ENCODE measurements around the gene LYPD6. TPM values are rescaled to one million over a fixed set of nuclear protein-coding genes. Genes with fewer than 3 reads are reported as not detected.

LYPD6 gene
- total and polyA plus RNA-seq, 2 donors (not counting 1 experiment from before 2014, with no cell fraction given) = not detected

GRCh38 chr2:149409506-149409905 is 79.1 kb downstream of the LYPD6 start:
- POLR2A ChIA-PET = no interaction called here
- no peak for ATAC-seq (ENCODE audit: low read depth)
- H3K4me2 ChIP-seq (replicated peaks; ENCODE audit: low read depth, low read length, poor library complexity, severe bottlenecking) = no peak overlapping the region

GRCh38 chr2:149410701-149411484 is 80.5 kb downstream of the LYPD6 start:
- POLR2A ChIA-PET = no interaction called here
- Histone ChIP-seq H3K27ac (ENCODE audit: low read length in 2 of 2) (no peak overlapping the region), H2AFZ (ENCODE audit: insufficient read depth, low read depth, low read length, poor library complexity, severe bottlenecking) (no peak overlapping the region), H3K27me3 (replicated peaks in 1 of 4; ENCODE audit: control extremely low read depth in 1 of 4, control insufficient read depth in 3 of 4, insufficient read depth in 4 of 4, low read length in 3 of 4) (no peaks in the 10 kb centered on the region), H3K79me2 (ENCODE audit: control insufficient read depth, insufficient read depth, low read length) (no peaks in the 10 kb centered on the region), H3K9me3 (ENCODE audit: control extremely low read depth in 1 of 3, control insufficient read depth in 2 of 3, insufficient read depth in 1 of 3, low read length in 2 of 3) (no peaks in the 10 kb centered on the region), H3K4me1 (ENCODE audit: control insufficient read depth in 2 of 2, insufficient read depth in 2 of 2, low read length in 2 of 2) (no peaks in the 10 kb centered on the region), H3K4me2 (replicated peaks; ENCODE audit: low read depth, low read length, poor library complexity, severe bottlenecking) (no peak overlapping the region), H3K4me3 (ENCODE audit: control extremely low read depth in 1 of 5, extremely low read depth in 1 of 5, insufficient read depth in 1 of 5, low read depth in 2 of 5, low read length in 4 of 5) (no peak overlapping the region), H3K9ac (ENCODE audit: low read length) (no peak overlapping the region), H3K36me3 (replicated peaks in 1 of 2; ENCODE audit: control extremely low read depth in 1 of 2, control insufficient read depth in 1 of 2, extremely low read depth in 1 of 2, insufficient read depth in 2 of 2, low read length in 1 of 2) (no peaks in the 10 kb centered on the region), H4K20me1 (ENCODE audit: control insufficient read depth, insufficient read depth, low read length, poor library complexity, severe bottlenecking) (no peaks in the 10 kb centered on the region)
- DNase-seq (no peak), ATAC-seq (ENCODE audit: low read depth) (no peak)
- no CpG with 5 or more reads among the region's 6 CpGs for WGBS (ENCODE audit: insufficient coverage)
- Mint-ChIP-seq H3K9me3 (ENCODE audit: insufficient read depth) (no peaks in the 10 kb centered on the region), H3K4me3 (no peak overlapping the region), H3K27me3 (peaks cover 4% of the 10 kb centered on the region), H3K27ac (no peak overlapping the region), H3K4me1 (no peaks in the 10 kb centered on the region)
- CTCF ChIA-PET = no interaction called here
- TF ChIP-seq, protein P1, sequence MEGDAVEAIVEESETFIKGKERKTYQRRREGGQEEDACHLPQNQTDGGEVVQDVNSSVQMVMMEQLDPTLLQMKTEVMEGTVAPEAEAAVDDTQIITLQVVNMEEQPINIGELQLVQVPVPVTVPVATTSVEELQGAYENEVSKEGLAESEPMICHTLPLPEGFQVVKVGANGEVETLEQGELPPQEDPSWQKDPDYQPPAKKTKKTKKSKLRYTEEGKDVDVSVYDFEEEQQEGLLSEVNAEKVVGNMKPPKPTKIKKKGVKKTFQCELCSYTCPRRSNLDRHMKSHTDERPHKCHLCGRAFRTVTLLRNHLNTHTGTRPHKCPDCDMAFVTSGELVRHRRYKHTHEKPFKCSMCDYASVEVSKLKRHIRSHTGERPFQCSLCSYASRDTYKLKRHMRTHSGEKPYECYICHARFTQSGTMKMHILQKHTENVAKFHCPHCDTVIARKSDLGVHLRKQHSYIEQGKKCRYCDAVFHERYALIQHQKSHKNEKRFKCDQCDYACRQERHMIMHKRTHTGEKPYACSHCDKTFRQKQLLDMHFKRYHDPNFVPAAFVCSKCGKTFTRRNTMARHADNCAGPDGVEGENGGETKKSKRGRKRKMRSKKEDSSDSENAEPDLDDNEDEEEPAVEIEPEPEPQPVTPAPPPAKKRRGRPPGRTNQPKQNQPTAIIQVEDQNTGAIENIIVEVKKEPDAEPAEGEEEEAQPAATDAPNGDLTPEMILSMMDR (IDR thresholded peaks at IDR 0.05) = no peak
- TF ChIP-seq EZH2 (IDR thresholded peaks at IDR 0.05; ENCODE audit: borderline replicate concordance, insufficient read depth, low read depth, low read length, poor library complexity, severe bottlenecking) = no peak
- intact Hi-C loops (cut with micrococcal nuclease) = no loop called here

More at GRCh38 chr2:149409506-149409905, 79.1 kb downstream of the LYPD6 start:
- Mint-ChIP-seq H3K9me3 (ENCODE audit: insufficient read depth) (no peaks in the 10 kb centered on the region), H3K27me3 (peaks cover 4% of the 10 kb centered on the region), H3K4me1 (no peaks in the 10 kb centered on the region), H3K4me3 (no peak overlapping the region), H3K27ac (no peak overlapping the region)
- DNase-seq = no peak
- H3K4me1 ChIP-seq (ENCODE audit: control insufficient read depth in 2 of 2, insufficient read depth in 2 of 2, low read length in 2 of 2) = no peaks in the 10 kb centered on the region
- no peak overlapping the region for H2AFZ ChIP-seq (ENCODE audit: insufficient read depth, low read depth, low read length, poor library complexity, severe bottlenecking)
- H3K79me2 ChIP-seq (ENCODE audit: control insufficient read depth, insufficient read depth, low read length) = no peaks in the 10 kb centered on the region
- H3K9me3 ChIP-seq (ENCODE audit: control extremely low read depth in 1 of 3, control insufficient read depth in 2 of 3, insufficient read depth in 1 of 3, low read length in 2 of 3) = no peaks in the 10 kb centered on the region
- whole genome bisulfite sequencing (ENCODE audit: insufficient coverage) = 72% methylated on average over 3 of the region's 3 CpGs
- no peak overlapping the region for H3K27ac ChIP-seq (ENCODE audit: low read length in 2 of 2)
- no peaks in the 10 kb centered on the region for H3K36me3 ChIP-seq (replicated peaks in 1 of 2; ENCODE audit: control extremely low read depth in 1 of 2, control insufficient read depth in 1 of 2, extremely low read depth in 1 of 2, insufficient read depth in 2 of 2, low read length in 1 of 2)
- no peaks in the 10 kb centered on the region for H3K27me3 ChIP-seq (replicated peaks in 1 of 4; ENCODE audit: control extremely low read depth in 1 of 4, control insufficient read depth in 3 of 4, insufficient read depth in 4 of 4, low read length in 3 of 4)
- no peak for TF ChIP-seq EZH2 (IDR thresholded peaks at IDR 0.05; ENCODE audit: borderline replicate concordance, insufficient read depth, low read depth, low read length, poor library complexity, severe bottlenecking)
- TF ChIP-seq, protein P1 (IDR thresholded peaks at IDR 0.05) = no peak
- intact Hi-C loops (cut with micrococcal nuclease) = no loop called here
- no peaks in the 10 kb centered on the region for H4K20me1 ChIP-seq (ENCODE audit: control insufficient read depth, insufficient read depth, low read length, poor library complexity, severe bottlenecking)
- no peak overlapping the region for H3K9ac ChIP-seq (ENCODE audit: low read length)
- CTCF ChIA-PET = no interaction called here
- no peak overlapping the region for H3K4me3 ChIP-seq (ENCODE audit: control extremely low read depth in 1 of 5, extremely low read depth in 1 of 5, insufficient read depth in 1 of 5, low read depth in 2 of 5, low read length in 4 of 5)
